Mesothelial cell of epicardium (in vitro differentiated cells): ENCODE measurements around the gene CLDN25. TPM values are rescaled to one million over a fixed set of nuclear protein-coding genes. Genes with fewer than 3 reads are reported as not detected.

ENCODE experiments used
- total RNA-seq: library from RNA; stranded (reverse); gene quantifications from 3 replicates; pipeline ENCODE4 v1.2.1, GENCODE V29; 2021

The CLDN25 gene
- total RNA-seq, 1 donor from 2014 or later: not detected

Other genes with a start within 250 kb of the CLDN25 start
- 2.3 to 3.5 TPM (median 2.4 TPM) in 3 replicates for gene TMPRSS5, start 73.5 kb upstream of the CLDN25 start, total RNA-seq
- gene ZW10, start 6.1 kb upstream of the CLDN25 start, total RNA-seq: 18.6 to 19.6 TPM (median 18.7 TPM) in 3 replicates
- 42.3 to 47.6 TPM (median 44.1 TPM) in 3 replicates for gene USP28, start 95.8 kb downstream of the CLDN25 start, total RNA-seq
- gene HTR3B, start 125.0 kb downstream of the CLDN25 start, total RNA-seq: not detected in 3 replicates
- not detected in 3 replicates for gene HTR3A, start 195.3 kb downstream of the CLDN25 start, total RNA-seq